RKO (cell line): ENCODE measurements around the gene MR1.
A peak's percentile ranks its signal among the peaks of the same experiment; 100 is the strongest.

Experiments
- DNase-seq: peaks from one replicate; pipeline ENCODE4 v3.0.0-alpha.2; 2016; ENCODE audit warnings: low spot score

The MR1 gene

DNA sequence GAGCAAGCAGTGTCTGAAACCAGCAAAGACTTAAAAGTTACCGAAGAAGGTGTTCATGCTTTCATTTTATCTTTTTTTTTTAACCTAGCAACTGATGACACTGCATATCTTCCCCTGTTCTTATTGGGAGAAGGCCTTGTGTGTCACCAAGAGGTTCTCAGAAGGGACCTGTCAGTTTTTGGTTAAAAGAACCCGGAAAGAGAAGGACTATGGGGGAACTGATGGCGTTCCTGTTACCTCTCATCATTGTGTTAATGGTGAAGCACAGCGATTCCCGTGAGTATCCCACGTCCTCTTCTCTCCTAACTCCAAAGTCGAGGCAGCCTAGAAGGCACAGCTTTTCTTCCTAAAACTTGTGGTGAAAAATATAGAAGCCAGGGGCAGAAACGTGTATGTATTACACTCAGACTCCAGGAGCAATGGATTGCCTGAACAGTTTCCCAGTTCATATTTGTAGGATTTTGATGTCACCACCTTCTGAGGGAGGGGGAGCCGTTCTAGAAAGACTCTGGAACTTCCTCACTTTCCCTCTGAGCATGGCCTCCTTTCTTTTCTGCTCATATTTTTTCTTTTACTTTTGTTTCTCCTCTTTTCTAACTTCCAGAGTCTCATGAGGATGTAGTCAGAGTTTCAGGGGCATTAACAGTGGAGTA lies at the start of gene MR1:
Gene MR1, plus strand, starts transcription at position 185 of the 653 bp plus-strand sequence. Its CDS starts 25 bp downstream, at position 210.
- peak; percentile 94 for DNase-seq

DNA sequence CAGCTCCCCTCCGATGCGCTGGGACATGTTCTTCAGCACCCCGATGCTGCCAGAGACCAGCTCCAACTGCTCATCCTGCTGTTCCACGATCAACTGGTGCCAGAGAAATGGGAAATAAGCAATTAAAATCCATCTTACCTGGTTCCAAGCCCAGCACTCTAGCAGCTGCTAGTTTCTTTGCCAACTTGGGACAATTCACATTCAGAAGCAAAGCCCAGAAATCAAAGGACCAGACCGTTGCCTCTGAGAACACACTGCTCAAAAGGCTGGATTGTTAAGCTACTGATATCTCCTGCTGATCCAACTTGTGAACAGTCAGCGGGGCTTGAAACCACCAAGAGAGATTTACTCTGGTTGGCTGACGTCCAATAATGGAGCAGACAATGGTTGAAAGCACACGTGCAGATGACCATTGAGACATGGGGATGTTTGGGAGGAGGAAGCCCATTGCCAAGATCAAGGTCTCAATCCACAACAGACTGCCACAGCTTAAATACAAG lies 45.5 kb upstream of the MR1 start:
- DNase-seq, result no peak

DNA sequence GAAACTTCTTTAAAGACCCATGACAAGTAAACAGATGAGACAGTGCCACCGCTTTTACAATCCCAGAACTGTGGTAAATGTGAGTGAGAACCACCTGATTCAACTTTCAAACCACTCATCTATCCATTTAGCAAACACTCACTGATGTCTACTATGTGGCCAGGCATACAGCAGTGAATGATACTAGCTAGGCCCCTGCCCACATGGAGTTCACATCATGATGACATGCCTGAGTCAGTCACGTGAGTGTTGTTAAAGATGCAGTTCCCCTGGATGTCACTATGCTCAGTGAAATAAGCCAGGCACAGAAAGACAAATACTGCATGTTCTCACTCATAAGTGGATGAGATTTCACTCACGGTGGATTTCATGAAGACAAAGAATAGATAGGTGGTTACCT lies 39.5 kb upstream of the MR1 start:
- peak; percentile 41 for DNase-seq

DNA sequence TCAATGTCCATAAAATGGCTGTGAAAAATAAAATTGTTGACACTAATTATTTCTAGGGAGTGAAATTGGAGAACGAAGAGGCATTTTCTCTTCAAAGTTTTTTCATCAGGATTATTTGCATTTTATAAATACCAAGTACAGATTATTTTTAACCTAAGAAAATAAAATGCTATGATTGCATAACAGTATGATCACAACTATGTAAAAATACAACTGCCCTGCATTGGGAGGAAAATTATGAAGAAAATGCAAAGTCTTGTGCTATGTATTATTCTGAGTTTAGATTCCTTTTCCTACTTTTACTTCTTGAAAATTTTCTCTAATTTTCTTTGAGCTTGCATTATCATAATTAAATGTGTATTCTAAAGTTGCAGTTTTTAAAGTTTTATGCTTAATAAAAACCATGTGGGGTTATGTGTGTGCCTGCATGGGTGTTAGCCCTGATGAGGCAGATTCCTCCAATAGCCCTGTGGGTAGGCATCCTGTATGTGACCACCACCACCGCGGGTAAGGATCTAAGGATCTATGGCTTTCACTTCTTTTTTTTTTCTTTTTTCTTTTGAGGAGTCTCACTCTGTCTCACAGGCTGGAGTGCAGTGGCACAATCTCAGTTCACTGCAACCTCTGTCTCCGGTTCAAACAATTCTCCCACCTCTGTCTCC lies 35.8 kb upstream of the MR1 start:
- no peak for DNase-seq

DNA sequence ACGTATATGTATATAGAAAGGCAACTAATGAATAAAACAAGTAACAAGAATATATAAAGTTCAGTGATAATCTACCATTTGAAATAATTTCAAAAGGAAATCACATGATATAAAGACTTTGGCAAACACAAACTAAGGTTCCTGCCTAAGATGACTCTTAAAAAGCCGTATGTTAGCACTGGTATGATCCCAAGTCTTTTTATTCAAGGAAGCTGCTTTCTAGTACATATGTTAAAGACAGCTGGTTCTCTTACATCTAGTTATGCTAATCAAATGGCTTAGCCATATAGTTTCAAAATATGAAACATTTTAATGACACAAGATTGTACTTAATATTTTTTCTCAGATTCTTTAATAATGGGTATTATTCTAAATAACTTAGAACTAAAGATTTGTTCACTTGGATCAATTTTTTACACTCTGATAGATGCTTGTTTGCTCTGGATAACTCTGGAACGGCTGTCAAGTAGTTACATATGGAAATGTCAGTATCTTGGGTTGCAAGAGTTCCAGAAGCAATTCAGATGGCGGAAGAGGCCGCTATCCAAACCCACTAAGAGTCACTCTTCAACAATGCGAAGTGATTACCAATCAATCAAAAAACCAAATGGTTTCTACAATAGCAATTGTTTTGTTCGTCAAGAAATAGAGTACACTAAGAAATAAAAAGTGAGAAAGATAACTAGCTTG lies 32.5 kb upstream of the MR1 start:
- DNase-seq, result no peak

DNA sequence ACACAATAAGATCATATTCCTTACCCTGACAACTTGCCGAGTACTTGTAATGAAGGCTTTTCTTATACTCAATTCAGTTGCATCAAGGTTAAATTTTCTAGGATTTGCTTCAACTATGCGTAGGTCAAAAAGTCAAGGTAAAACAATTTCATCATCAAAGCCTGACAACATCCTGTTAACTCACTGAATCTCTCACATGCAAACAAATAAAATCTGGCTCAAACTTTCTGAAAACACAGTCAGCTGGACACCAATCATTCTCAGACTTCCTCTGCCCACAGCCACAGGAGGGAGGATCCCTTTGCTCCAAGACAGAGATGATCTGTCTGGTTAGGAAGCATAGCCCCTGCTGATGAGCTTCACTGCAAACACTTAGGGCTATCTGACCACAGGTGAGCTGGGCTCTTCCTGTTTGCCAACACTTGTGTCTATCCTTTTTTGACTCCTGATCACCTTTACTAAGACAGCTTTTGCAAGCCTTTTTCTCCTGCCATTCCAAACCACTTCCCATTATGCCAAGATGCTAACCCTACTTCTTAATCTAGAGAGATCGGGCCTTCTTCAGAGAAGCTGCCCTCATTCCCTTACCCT lies 31.1 kb upstream of the MR1 start:
- no peak for DNase-seq

DNA sequence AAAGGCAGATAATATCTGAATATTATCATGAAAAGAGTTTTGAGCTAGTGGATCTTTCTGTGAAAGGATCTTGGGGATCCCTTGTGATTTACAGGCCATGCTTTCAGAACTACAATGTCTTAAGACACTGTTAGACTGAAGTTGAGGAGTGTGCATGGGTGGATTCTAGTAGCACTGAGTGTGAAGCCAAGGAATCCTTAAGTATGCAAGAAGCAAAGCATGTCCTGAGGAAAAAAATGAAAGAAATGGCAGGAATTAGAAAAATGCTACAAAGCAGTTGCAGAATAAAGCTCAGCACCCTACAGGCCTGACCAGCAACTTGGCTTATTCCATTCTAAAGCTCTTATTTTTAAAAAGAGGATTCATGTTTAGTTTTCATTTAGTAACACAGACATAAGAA lies 23.0 kb upstream of the MR1 start:
- no peak for DNase-seq

DNA sequence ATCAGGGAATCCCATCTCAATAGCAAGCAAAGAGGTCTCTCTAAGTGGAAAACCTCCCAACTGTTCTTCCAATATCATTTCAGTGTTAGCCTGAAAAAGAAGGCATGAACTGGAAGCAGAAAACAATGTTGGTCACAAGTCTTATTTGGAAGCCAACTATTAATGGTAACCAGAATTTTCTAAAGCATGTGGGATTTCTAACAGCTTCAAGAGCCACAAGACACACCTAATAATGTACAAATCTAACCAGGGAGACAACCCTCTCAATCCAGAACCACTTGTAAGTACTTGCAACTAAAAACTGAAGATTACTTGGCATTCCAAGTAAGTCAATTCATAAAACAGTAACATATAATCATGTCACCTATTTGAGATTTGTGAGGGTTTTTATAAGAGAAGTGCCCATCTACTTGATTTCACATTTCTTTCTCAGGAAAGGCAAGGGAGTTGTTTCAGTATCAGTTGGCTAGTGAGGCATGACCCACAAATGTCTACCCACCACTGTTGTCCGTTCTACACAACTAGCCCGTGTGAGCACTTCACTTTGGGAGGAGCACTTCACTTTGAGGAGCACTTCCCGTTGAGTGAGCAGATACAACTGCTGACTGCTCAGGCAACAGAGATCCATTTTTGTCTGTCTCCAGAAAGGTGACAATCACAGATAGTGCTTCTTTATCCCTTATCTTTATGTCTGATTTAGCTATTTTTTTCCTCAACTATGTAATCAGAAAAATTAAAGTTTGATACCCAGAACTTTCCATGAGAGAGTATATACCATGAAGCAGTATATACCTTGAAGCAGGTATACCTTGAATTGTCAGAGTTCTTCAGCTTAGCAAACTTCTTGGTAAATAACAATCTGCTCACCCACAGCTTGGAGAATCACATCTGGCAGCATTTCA lies 22.2 kb upstream of the MR1 start:
- DNase-seq, result no peak

DNA sequence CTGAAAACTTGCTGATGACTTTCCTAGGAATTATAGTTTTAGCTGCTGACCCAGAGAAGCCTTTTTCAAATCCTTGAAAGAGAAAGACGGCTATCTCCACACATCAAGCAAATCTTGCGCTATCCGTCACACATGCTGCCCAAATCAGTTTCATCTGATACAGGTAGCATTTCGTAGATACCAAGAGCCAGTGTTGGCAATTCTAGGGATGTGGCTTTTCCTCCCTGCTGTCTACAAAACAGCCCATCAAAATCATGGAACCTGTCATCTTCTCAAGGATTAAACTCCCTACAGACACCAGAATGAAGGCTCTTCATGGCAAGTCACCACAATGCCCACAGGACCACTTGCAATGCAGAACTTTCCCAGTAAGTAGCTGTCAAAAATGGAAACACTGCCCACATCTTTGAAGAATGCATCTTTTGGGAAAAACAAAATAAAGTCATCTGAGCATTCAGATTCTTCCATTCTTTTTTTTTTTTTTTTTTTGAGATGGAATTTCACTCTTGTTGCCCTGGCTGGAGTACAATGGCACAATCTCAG lies 21.5 kb upstream of the MR1 start:
- no peak for DNase-seq

DNA sequence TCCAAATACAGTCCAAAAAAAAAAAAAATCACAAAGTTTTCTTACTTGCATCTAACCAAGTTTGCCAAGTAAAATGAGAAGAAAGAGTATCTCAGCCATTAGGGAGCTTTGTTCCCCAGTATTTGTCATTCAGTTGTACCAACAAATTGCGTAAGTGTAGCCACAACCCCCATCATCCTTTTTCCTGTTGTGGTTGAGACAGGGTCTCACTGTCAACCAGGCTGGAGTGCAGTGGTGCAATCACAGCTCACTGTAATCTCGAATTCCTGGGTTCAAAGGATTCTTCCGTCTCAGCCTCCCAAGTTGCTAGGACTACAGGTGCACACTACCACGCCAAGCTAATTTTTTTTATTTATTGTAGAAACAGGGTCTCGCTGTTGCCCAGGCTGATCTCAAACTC lies 20.6 kb upstream of the MR1 start:
- no peak for DNase-seq

DNA sequence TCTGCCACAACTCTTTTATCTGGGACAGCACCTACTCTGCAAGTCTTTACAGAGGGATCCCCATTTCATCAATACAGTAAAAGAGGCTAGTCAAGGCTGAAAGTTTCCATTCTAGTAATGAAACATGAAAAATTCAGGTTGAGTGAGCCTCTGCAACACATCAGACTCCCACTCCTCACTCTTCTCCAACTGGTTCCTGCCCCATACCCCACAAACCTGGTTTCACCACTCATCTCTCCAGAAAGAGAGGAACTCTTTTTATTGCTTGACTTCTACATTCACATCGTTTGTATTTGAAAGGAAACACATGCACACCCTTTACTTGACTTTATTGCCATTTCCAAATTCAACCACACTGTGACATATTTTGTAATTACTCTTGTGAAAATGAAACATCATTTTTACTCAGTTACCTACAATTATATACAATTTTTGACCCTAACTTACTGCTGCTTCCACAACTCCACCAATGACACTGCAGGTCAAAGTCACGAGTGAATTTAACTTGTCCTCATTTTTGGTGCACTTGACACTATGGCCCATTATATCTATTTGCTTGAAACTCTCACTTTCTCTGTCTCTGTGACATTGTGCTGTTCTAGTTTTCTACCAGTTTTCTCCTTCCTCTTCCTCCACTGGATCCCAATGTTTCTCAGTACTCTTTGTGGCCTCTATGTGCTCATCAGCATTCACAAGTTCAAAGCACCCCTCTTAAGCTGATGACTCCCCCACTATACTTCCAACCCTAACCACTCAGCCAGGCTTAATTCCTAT lies 19.1 kb upstream of the MR1 start:
- DNase-seq, result no peak

DNA sequence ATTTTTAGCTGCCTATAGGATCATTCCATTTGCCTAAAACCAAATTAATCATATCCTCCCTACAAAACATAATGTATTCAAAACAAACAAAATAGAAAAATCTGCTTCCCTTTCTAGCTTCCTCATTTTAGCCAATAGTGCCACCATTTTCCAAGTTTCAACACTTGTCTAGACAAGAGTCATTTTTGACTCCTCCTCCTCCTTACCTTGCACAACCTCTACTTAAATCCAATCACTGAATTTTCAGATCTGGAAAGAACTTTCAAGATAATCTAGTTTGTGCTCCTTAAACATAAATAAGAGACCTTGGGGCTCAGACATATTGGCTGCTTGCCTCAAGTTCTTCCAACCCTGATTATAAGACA lies 18.6 kb upstream of the MR1 start:
- no peak for DNase-seq

DNA sequence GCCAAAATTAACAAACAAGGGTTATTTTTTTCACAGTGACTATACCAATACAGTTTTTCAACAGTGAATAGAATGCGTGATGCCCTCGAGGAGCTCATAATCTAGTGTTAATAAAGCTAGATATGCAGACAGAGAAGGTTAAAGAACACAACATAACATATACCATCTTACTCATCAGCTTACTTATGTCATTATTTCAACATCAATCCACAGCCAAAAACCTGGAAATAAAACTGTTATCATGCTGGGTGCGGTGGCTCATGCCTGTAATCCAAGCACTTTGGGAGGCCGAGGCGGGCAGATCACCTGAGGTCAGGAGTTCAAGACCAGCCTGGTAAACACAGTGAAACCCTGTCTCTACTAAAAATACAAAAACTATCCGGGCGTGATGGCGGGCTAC lies 17.2 kb upstream of the MR1 start:
- no peak for DNase-seq

DNA sequence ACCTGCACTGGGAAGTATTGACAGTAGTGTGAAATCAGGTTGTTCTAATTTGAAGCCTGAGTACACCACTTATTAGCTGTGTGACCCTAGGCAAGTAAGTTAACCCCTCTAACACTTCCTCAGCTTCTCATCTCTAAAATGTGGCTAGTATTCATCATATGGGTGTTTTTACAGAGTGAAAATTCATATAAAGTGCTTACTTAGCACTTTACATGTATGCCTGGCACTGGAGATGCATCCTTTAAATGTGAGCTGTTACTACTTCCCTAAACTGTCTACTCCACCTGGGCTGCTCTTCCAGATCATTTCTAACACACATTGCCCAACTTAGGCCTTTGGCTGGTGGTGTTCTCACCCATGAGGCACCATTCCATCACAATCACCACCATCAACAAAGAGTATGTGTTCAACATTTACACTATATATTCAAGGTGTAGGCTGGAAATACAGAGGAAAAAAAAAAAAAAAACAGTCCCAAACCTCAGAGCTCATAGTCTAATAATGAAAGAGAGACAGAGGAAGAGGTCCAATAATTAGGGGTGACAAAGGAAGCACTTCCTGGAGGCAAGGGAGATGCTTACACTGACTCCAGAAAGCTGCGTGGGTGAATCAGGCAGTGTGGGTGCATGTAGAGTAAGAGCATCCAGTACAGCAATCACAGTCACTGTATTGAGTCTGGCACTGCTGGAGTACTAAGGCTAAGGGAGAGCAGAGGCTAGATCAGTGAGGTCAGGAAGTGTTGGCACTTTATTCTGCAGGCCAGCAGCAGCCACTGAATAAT lies 14.7 kb upstream of the MR1 start:
- DNase-seq, result peak; percentile 51

DNA sequence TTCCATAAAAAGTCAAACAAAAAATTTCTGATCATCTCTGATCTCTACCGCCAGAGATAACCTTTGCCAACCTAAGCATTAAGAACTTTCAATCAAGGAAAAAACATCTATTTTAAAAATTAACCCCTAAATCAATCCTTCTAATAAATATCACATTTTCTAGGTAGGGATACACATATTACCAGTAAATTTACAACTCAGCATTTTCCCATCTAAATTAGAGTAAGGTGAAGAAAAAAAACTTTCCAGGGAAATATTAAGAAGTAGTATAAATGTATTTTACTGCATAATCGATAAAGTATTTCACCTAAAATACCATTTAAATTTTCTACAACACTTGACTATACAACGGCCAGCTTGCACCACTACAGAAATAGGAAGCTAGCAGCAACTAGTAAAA lies 12.6 kb upstream of the MR1 start:
- no peak for DNase-seq

DNA sequence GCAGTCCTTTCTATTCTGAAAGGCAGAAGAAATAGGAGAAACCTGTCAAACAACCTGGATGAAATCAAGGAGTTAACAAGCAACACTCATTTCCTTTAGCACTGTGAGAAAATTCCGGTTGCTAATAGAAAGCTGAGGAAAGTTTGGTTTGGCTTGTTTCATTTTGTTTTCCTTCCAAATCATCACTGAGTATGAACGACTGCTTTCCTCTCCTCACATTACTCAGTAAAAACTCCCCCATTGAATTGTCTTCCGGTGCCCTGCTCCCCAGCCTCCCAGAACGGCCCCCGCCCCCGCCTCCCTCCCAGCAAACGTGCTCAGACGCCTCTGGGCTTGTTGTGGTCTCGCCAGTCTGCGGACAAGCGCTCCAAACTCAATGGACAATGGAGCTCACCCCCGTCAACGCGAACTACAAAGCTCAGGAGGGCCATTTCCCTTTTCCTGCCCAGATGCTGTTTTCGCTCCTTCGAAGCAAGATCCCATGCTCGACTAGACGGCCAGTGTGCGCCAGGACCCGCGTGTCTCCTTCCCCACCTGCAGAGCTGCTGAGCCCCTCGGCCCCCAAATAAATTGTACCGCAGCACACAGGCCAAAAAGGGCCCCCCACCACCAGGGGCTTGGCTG lies 11.9 kb upstream of the MR1 start:
- DNase-seq, result peak; percentile 84

DNA sequence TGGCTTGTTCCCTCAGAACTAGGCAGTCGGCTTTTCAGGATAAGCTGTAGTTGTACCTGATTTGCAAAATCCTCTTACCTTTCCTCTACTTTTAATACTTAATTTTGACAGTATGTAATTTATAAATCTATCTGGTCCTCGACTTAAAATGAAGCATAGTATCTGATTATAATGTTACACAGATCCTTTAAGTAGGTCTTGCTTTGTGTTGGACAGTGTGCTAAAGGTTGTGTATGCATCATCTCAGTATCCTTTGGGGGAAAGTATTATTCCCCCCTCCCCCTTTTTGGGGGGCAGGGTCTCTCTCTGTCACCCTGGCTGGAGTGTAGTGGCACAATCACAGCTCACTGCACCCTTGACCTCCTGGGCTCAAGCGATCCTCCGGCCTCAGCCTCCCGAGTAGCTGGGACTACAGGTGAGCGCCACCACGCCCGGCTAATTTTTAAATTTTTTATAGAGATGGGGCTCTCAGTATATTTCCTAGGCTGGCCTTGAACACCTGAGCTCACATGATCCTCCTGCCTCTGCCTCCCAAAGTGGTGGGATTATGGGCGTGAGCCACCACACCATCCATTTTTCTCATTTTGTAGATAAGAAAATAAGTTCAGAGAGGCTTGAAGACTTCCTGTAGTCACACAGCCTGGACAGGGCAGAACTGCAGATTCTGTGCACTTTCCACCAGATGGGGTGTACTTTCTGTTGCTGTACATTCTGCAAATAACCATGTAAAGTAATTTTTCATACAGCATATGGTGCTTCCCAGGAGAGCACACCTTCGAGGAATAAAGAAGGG lies 10.3 kb upstream of the MR1 start:
- no peak for DNase-seq

DNA sequence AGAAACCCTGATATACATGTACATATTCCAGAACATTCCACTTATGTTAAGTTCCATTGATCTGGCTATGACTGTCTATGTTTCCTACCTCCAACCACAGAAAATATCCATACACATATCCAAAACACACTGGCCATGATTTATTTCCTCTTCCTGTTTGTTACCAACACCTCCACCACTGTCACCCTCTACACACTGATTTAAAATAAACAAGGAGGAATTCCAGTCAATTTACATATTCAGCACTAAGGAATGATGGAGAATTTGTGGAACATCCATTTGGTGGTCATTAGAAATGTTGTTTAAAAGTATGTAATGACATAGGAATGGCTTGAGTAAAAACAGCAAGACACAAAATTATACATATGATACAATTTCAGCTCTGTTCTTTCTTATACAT lies 5.6 kb upstream of the MR1 start:
- DNase-seq, result no peak

DNA sequence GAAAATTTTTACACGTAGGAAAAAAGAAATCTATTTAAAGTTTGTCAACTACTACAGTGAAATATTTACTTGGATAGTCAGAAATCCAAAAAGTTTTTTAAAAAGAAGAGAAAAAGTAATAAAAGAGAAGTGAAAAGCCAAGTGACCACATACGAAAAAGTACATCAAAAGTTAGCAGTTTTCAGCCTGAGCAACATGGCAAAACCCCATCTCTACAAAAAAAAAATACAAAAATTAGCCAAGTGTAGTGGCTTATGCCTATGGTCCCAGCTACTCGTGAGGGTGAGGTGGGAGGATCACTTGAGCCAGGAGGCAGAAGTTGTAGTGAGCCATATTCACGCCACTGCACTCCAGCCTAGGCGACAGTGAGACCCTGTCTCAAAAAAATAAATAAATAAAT lies 5.2 kb upstream of the MR1 start:
- no peak for DNase-seq
